ENCODE measurements around the gene IL23A.
"Not testable (repeated sequence)": the region's sequence is repeated elsewhere in the genome, so short reads cannot be mapped to it uniquely, and the experiment has no call there.

Gene IL23A

GRCh38 chr12:56311003-56311402, 27.7 kb upstream of the IL23A start:
- no peak overlapping the region for H3K4me3 ChIP-seq (ENCODE audit: low read depth, low read length)
- no peak for TF ChIP-seq CTCF (IDR thresholded peaks at IDR 0.05; ENCODE audit: low read depth, low read length)

- no peak for TF ChIP-seq CTCF (IDR thresholded peaks at IDR 0.05; ENCODE audit: low read depth, low read length)
These were observed 23.4 kb upstream of the IL23A start for GRCh38 chr12:56315249-56315621.

GRCh38 chr12:56315622-56316473, 22.8 kb upstream of the IL23A start, which contains the start of gene CNPY2:
Gene CNPY2, minus strand, starts transcription at chr12:56315988. Its CDS starts 771 bp downstream, at chr12:56315217.
- peak within 1 kb of the TSS; percentile 96 for H3K4me3 ChIP-seq (ENCODE audit: low read depth, low read length)
- no peak for TF ChIP-seq CTCF (IDR thresholded peaks at IDR 0.05; ENCODE audit: low read depth, low read length)

More at GRCh38 chr12:56315249-56315621, 23.4 kb upstream of the IL23A start:
- peak overlapping the region; percentile 96 for H3K4me3 ChIP-seq (ENCODE audit: low read depth, low read length)

GRCh38 chr12:56317675-56318074, 21.0 kb upstream of the IL23A start:
- no peak for TF ChIP-seq CTCF (IDR thresholded peaks at IDR 0.05; ENCODE audit: low read depth, low read length)
- H3K4me3 ChIP-seq (ENCODE audit: low read depth, low read length) = no peak overlapping the region

GRCh38 chr12:56321027-56321426, 17.7 kb upstream of the IL23A start:
- no peak overlapping the region for H3K4me3 ChIP-seq (ENCODE audit: low read depth, low read length)
- TF ChIP-seq CTCF (IDR thresholded peaks at IDR 0.05; ENCODE audit: low read depth, low read length) = no peak

- not testable (repeated sequence) for H3K4me3 ChIP-seq (ENCODE audit: low read depth, low read length)
These were observed 17.1 kb upstream of the IL23A start for GRCh38 chr12:56321610-56322009.

GRCh38 chr12:56324206-56324605, 14.5 kb upstream of the IL23A start:
- H3K4me3 ChIP-seq (ENCODE audit: low read depth, low read length) = no peak overlapping the region
- no peak for TF ChIP-seq CTCF (IDR thresholded peaks at IDR 0.05; ENCODE audit: low read depth, low read length)
